Neural cell (in vitro differentiated cells): ENCODE results near the gene MALSU1.

Source experiments
- CTCF ChIP-seq: fragments of 450-650 bp; IDR thresholded peaks from 2 replicates; pipeline ENCODE4 v1.5.1; 2014; ENCODE audit warnings: antibody characterized with exemption, mild to moderate bottlenecking, moderate library complexity; ENCODE audit not compliant: poor library complexity, severe bottlenecking
- EZH2 ChIP-seq: fragments of 200-600, 300-800 bp; shearing (Covaris generic), sonication (generic); IDR thresholded peaks from 2 replicates; pipeline ENCODE4 v1.6.1; 2014; ENCODE audit warnings: antibody characterized with exemption, low read length, borderline replicate concordance, mild to moderate bottlenecking; ENCODE audit not compliant: insufficient read depth, poor library complexity, severe bottlenecking
- MXI1 ChIP-seq: fragments of 450-650 bp; conservative IDR thresholded peaks from 2 replicates; pipeline ENCODE4 v1.6.1; 2014; ENCODE audit warnings: antibody characterized with exemption, mild to moderate bottlenecking; ENCODE audit not compliant: poor library complexity, severe bottlenecking
- POLR2AphosphoS5 ChIP-seq: IDR thresholded peaks from 2 replicates; pipeline ENCODE4 v1.6.1; 2012
- RAD21 ChIP-seq: fragments of 450-650 bp; conservative IDR thresholded peaks from 2 replicates; pipeline ENCODE4 v1.6.1; 2014; ENCODE audit warnings: antibody characterized with exemption, mild to moderate bottlenecking, moderate library complexity
- REST ChIP-seq: IDR thresholded peaks from 2 replicates; pipeline ENCODE4 v1.6.1; 2012; ENCODE audit warnings: borderline replicate concordance
- SMC3 ChIP-seq: fragments of 450-650 bp; conservative IDR thresholded peaks from 2 replicates; pipeline ENCODE4 v1.6.1; 2014; ENCODE audit warnings: antibody characterized with exemption, mild to moderate bottlenecking, moderate library complexity; ENCODE audit not compliant: poor library complexity
- TAF1 ChIP-seq: IDR thresholded peaks from 2 replicates; pipeline ENCODE4 v1.6.1; 2012; ENCODE audit warnings: low read depth

GRCh38 chr7:23276376-23276775 is 22.8 kb upstream of the MALSU1 start:
- TF ChIP-seq MXI1 (no peak), SMC3 (no peak), CTCF (no peak), RAD21 (no peak), POLR2AphosphoS5 (no peak), REST (no peak), EZH2 (no peak), TAF1 (no peak)
